SH-SY5Y (cell line): ENCODE results near the gene ITGA5.

ENCODE experiments used
- GATA2 ChIP-seq: IDR thresholded peaks from 2 replicates; pipeline ENCODE4 v1.6.1; 2011; ENCODE audit warnings: mild to moderate bottlenecking, low read depth, low read length
- GATA3 ChIP-seq: IDR thresholded peaks from 2 replicates; pipeline ENCODE4 v1.6.1; 2011; ENCODE audit warnings: low read depth, mild to moderate bottlenecking, low read length, moderate library complexity

DNA sequence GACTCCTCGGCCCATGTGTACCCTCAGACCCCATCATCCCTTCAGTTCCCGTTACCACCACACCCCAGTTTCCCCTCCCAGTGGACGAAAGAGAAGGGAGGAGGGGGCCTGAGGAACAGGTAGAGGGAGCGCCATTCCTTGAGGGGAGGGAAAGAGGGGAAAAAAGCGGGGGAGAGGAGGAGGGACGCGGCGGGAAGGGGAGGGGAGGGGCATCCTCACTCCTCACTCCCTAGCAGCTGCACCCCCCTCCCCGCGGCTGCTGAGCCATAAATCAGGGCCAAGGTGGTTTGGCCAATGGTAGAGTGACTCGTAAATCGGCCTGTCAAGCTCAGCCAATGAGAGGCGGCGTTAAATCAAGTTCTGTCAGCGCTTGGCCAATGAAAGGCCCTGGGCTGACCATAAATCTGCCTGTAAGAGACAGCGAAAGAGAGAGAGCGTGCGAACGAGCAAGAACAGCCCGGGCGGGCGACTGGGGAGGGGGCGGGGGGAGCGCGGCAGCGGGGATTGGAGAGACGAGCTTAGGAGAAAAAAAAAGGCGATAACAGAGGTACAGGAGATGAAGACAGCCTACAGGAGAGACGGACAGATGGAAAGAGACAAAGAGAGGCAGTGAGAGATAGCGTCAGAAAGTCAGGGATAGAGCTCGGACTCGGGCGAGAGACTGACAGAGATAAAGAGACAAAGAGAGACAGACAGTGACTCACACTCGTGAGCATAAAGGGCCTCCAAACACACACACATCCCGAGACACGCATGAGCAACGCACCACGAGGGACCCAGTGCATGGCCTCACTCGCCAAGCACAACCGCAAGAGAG, 59.9 kb downstream of the ITGA5 start:
- TF ChIP-seq GATA2 (no peak), GATA3 (no peak)
